ENCODE results near the gene WWOX.

WWOX gene

DNA sequence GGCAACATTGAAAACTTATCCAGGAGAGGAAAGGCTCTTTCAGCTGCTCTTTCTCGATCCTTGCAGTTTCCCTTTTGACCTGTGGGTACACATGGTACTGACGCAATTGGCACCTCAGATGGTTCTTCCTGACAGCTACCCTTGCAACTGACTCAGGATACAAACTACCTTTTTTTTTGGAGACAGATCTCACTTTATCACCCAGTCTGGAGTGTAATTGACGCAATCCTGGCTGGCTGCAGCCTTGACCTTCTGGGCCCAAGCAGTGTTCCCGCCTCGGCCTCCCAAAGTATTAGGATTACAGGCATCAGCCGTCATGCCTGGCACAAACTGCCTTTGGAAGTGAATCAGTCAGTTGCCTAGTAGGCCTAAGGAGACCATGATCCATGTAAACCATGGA is 607.2 kb downstream of the WWOX start:
- Histone ChIP-seq H3K9me3 (ENCODE audit: control insufficient read depth in 2 of 2, low read length in 2 of 2) (peaks cover 0 to 6% of the 10 kb centered on the region in 2 donors), H3K36me3 (ENCODE audit: control insufficient read depth in 2 of 2, insufficient read depth in 2 of 2, low read length in 2 of 2) (no peaks in the 10 kb centered on the region), H3K4me1 (ENCODE audit: control insufficient read depth, insufficient read depth, low read length) (no peaks in the 10 kb centered on the region), H3K4me3 (ENCODE audit: low read length in 2 of 2) (no peak overlapping the region), H3K27ac (ENCODE audit: low read length) (no peak overlapping the region), H3K9ac (ENCODE audit: low read length in 2 of 2) (no peak overlapping the region), H3K27me3 (ENCODE audit: control insufficient read depth in 1 of 2, insufficient read depth in 2 of 2, low read length in 2 of 2) (no peaks in the 10 kb centered on the region)

- H3K9ac ChIP-seq (ENCODE audit: low read length in 2 of 2): no peak overlapping the region
- no peak overlapping the region for H3K4me3 ChIP-seq (ENCODE audit: low read length in 2 of 2)
- no peaks in the 10 kb centered on the region for H3K27me3 ChIP-seq (ENCODE audit: control insufficient read depth in 1 of 2, insufficient read depth in 2 of 2, low read length in 2 of 2)
- no peaks in the 10 kb centered on the region for H3K36me3 ChIP-seq (ENCODE audit: control insufficient read depth in 2 of 2, insufficient read depth in 2 of 2, low read length in 2 of 2)
- no peaks in the 10 kb centered on the region for H3K4me1 ChIP-seq (ENCODE audit: control insufficient read depth, insufficient read depth, low read length)
- H3K9me3 ChIP-seq (ENCODE audit: control insufficient read depth in 2 of 2, low read length in 2 of 2): peaks cover 0 to 6% of the 10 kb centered on the region in 2 donors
- no peak overlapping the region for H3K27ac ChIP-seq (ENCODE audit: low read length)
Observed at GRCh38 chr16:78709137-78709884, 609.9 kb downstream of the WWOX start.

DNA sequence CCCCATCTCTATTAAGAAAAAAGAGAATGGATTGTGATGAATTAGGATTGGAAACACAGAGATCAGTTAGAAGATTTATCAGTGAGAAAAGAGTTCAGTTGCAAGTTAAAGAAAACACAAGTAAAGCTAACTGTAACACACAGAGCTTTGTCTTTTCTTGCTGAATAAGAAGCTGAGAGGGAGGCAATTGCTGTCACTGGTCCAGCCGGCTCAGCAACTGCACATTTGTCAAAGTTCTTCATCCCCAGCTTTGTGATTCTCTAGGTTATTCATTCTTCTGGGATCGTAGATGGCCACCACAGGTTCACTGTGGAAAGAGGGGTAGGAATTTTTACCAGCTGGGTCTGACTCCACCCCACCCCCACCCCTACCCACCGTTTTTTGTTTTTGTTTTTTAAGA is 615.7 kb downstream of the WWOX start:
- no peak overlapping the region for H3K9ac ChIP-seq (ENCODE audit: low read length in 2 of 2)
- no peak overlapping the region for H3K27ac ChIP-seq (ENCODE audit: low read length)

DNA sequence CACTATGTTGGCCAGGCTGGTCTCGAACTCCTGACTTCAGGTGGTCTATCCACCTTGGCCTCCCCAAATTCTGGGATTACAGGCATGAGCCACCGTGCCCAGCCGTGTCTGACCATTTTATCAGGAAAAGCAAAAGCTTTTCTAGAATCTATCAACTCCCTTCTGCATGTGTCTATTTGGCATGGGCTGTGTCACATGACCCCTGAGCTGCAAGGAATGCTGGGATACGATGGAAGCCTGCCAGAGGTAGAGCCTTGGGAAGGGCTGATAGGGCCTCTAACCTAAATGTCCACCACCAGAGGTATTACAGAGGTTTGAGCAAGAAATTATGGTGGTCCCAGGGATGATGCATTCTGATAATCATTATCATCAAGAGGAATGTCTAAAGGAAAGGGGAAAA is 616.2 kb downstream of the WWOX start:
- no peak overlapping the region for H3K27ac ChIP-seq (ENCODE audit: low read length)
- H3K36me3 ChIP-seq (ENCODE audit: control insufficient read depth in 2 of 2, insufficient read depth in 2 of 2, low read length in 2 of 2): no peaks in the 10 kb centered on the region
- H3K9ac ChIP-seq (ENCODE audit: low read length in 2 of 2): no peak overlapping the region
- no peak overlapping the region for H3K4me3 ChIP-seq (ENCODE audit: low read length in 2 of 2)
- no peaks in the 10 kb centered on the region for H3K4me1 ChIP-seq (ENCODE audit: control insufficient read depth, insufficient read depth, low read length)
- H3K9me3 ChIP-seq (ENCODE audit: control insufficient read depth in 2 of 2, low read length in 2 of 2): no peaks in the 10 kb centered on the region
- no peaks in the 10 kb centered on the region for H3K27me3 ChIP-seq (ENCODE audit: control insufficient read depth in 1 of 2, insufficient read depth in 2 of 2, low read length in 2 of 2)

More for the DNA sequence above, 615.7 kb downstream of the WWOX start:
- H3K4me3 ChIP-seq (ENCODE audit: low read length in 2 of 2): no peak overlapping the region
- no peaks in the 10 kb centered on the region for H3K4me1 ChIP-seq (ENCODE audit: control insufficient read depth, insufficient read depth, low read length)
- H3K27me3 ChIP-seq (ENCODE audit: control insufficient read depth in 1 of 2, insufficient read depth in 2 of 2, low read length in 2 of 2): no peaks in the 10 kb centered on the region
- H3K36me3 ChIP-seq (ENCODE audit: control insufficient read depth in 2 of 2, insufficient read depth in 2 of 2, low read length in 2 of 2): no peaks in the 10 kb centered on the region
- no peaks in the 10 kb centered on the region for H3K9me3 ChIP-seq (ENCODE audit: control insufficient read depth in 2 of 2, low read length in 2 of 2)

- H3K9me3 ChIP-seq (ENCODE audit: control insufficient read depth in 2 of 2, low read length in 2 of 2): no peaks in the 10 kb centered on the region
- no peaks in the 10 kb centered on the region for H3K36me3 ChIP-seq (ENCODE audit: control insufficient read depth in 2 of 2, insufficient read depth in 2 of 2, low read length in 2 of 2)
- no peak overlapping the region for H3K9ac ChIP-seq (ENCODE audit: low read length in 2 of 2)
- no peak overlapping the region for H3K4me3 ChIP-seq (ENCODE audit: low read length in 2 of 2)
- H3K27ac ChIP-seq (ENCODE audit: low read length): no peak overlapping the region
- H3K27me3 ChIP-seq (ENCODE audit: control insufficient read depth in 1 of 2, insufficient read depth in 2 of 2, low read length in 2 of 2): no peaks in the 10 kb centered on the region
- H3K4me1 ChIP-seq (ENCODE audit: control insufficient read depth, insufficient read depth, low read length): no peaks in the 10 kb centered on the region
Observed at GRCh38 chr16:78718141-78718540, 618.7 kb downstream of the WWOX start.

- H3K4me3 ChIP-seq (ENCODE audit: low read length in 2 of 2): no peak overlapping the region
- no peaks in the 10 kb centered on the region for H3K36me3 ChIP-seq (ENCODE audit: control insufficient read depth in 2 of 2, insufficient read depth in 2 of 2, low read length in 2 of 2)
- no peak overlapping the region for H3K27ac ChIP-seq (ENCODE audit: low read length)
- no peaks in the 10 kb centered on the region for H3K9me3 ChIP-seq (ENCODE audit: control insufficient read depth in 2 of 2, low read length in 2 of 2)
- no peaks in the 10 kb centered on the region for H3K27me3 ChIP-seq (ENCODE audit: control insufficient read depth in 1 of 2, insufficient read depth in 2 of 2, low read length in 2 of 2)
- no peak overlapping the region for H3K9ac ChIP-seq (ENCODE audit: low read length in 2 of 2)
- no peaks in the 10 kb centered on the region for H3K4me1 ChIP-seq (ENCODE audit: control insufficient read depth, insufficient read depth, low read length)
Observed at GRCh38 chr16:78720416-78720815, 621.0 kb downstream of the WWOX start.

DNA sequence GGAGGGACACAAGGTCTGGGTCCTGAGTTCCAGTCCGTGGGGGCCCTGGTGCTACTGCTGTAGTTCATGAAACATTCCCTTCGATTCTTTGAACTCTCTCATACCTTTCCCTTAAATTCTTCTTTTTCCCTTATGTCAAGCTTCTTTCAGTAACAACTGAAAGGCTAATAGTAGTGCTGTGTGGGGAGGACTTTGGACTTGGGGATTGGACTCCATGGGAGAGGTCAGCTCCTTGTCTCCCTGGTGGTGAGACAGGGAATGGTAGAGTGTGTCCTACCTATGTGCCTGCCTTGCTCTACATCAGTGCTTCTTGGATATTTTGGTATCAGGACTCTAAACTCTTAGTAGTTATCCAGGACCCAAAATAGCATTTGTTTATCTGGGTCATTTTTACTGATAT is 628.1 kb downstream of the WWOX start:
- H3K27me3 ChIP-seq (ENCODE audit: control insufficient read depth in 1 of 2, insufficient read depth in 2 of 2, low read length in 2 of 2): no peaks in the 10 kb centered on the region
- H3K4me3 ChIP-seq (ENCODE audit: low read length in 2 of 2): no peak overlapping the region
- no peaks in the 10 kb centered on the region for H3K4me1 ChIP-seq (ENCODE audit: control insufficient read depth, insufficient read depth, low read length)
- peaks cover 0 to 2% of the 10 kb centered on the region in 2 donors for H3K9me3 ChIP-seq (ENCODE audit: control insufficient read depth in 2 of 2, low read length in 2 of 2)
- H3K36me3 ChIP-seq (ENCODE audit: control insufficient read depth in 2 of 2, insufficient read depth in 2 of 2, low read length in 2 of 2): no peaks in the 10 kb centered on the region
- no peak overlapping the region for H3K9ac ChIP-seq (ENCODE audit: low read length in 2 of 2)
- H3K27ac ChIP-seq (ENCODE audit: low read length): no peak overlapping the region

DNA sequence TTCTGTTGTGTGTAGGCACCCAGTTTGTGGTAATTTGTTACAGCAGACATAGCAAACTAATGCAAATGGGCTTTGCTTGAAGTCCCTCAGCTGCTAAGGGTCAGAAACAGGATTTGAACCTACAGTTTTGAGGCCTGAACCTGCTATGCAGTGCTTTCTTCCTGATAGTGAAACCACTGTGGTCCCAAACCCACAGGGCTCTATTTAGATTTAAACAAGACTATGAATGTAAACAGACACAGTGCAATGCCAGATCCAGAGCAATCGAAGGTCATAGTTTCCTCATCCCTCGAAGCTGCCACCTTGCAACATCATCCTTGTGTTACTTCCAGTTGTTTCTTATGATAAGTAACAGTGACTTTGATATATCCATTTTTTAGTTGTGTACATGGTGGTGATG is 630.2 kb downstream of the WWOX start:
- no peak overlapping the region for H3K27ac ChIP-seq (ENCODE audit: low read length)
- no peak overlapping the region for H3K4me3 ChIP-seq (ENCODE audit: low read length in 2 of 2)
- H3K9me3 ChIP-seq (ENCODE audit: control insufficient read depth in 2 of 2, low read length in 2 of 2): peaks cover 0 to 2% of the 10 kb centered on the region in 2 donors
- H3K9ac ChIP-seq (ENCODE audit: low read length in 2 of 2): no peak overlapping the region
- no peaks in the 10 kb centered on the region for H3K36me3 ChIP-seq (ENCODE audit: control insufficient read depth in 2 of 2, insufficient read depth in 2 of 2, low read length in 2 of 2)
- H3K27me3 ChIP-seq (ENCODE audit: control insufficient read depth in 1 of 2, insufficient read depth in 2 of 2, low read length in 2 of 2): no peaks in the 10 kb centered on the region
- H3K4me1 ChIP-seq (ENCODE audit: control insufficient read depth, insufficient read depth, low read length): no peaks in the 10 kb centered on the region

DNA sequence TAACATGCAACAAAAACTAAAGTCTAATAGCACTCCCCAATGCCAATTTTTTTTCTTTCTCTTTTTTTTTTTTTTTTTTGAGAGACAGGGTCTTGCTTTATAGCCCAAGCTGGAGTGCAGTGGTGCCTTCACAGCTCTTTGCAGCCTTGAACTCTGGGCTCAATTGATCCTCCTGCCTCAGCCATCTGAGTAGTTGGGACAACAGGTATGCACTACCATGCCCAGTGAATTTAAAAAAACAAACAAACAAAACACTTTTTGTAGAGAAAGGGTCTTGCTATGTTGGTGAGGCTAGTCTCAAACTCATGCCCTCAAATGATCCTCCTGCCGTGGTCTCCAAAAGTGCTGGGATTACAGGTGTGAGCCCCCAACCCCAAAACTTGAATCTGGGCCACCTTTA is 632.3 kb downstream of the WWOX start:
- no peak overlapping the region for H3K27ac ChIP-seq (ENCODE audit: low read length)
- no peaks in the 10 kb centered on the region for H3K4me1 ChIP-seq (ENCODE audit: control insufficient read depth, insufficient read depth, low read length)
- no peak overlapping the region for H3K4me3 ChIP-seq (ENCODE audit: low read length in 2 of 2)
- no peak overlapping the region for H3K9ac ChIP-seq (ENCODE audit: low read length in 2 of 2)
- no peaks in the 10 kb centered on the region for H3K9me3 ChIP-seq (ENCODE audit: control insufficient read depth in 2 of 2, low read length in 2 of 2)
- no peaks in the 10 kb centered on the region for H3K27me3 ChIP-seq (ENCODE audit: control insufficient read depth in 1 of 2, insufficient read depth in 2 of 2, low read length in 2 of 2)
- no peaks in the 10 kb centered on the region for H3K36me3 ChIP-seq (ENCODE audit: control insufficient read depth in 2 of 2, insufficient read depth in 2 of 2, low read length in 2 of 2)

DNA sequence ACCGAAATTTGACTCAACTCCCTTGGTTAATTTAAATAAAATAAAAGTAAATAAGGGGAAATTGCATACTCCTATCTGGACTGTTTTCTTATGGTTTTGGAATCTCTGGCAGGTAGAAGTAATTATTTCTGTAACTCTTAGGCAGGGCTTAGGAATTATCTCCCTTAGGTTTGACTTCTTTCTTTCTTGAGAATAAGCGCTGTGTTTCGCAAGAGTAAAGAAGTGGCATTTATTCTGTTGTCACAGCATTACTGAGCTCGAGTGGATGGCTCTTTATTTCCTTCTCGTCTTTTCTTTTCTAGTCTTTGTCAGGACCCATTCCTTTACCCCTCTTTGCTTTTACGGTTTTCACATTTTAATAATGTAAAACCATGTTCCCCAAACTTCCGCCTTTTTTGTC is 633.2 kb downstream of the WWOX start:
- Histone ChIP-seq H3K27ac (ENCODE audit: low read length) (no peak overlapping the region), H3K27me3 (ENCODE audit: control insufficient read depth in 1 of 2, insufficient read depth in 2 of 2, low read length in 2 of 2) (no peaks in the 10 kb centered on the region), H3K4me3 (ENCODE audit: low read length in 2 of 2) (no peak overlapping the region), H3K9ac (ENCODE audit: low read length in 2 of 2) (no peak overlapping the region), H3K4me1 (ENCODE audit: control insufficient read depth, insufficient read depth, low read length) (no peaks in the 10 kb centered on the region), H3K36me3 (ENCODE audit: control insufficient read depth in 2 of 2, insufficient read depth in 2 of 2, low read length in 2 of 2) (no peaks in the 10 kb centered on the region), H3K9me3 (ENCODE audit: control insufficient read depth in 2 of 2, low read length in 2 of 2) (no peaks in the 10 kb centered on the region)

- Histone ChIP-seq H3K9me3 (ENCODE audit: control insufficient read depth in 2 of 2, low read length in 2 of 2) (no peaks in the 10 kb centered on the region), H3K4me3 (ENCODE audit: low read length in 2 of 2) (no peak overlapping the region), H3K36me3 (ENCODE audit: control insufficient read depth in 2 of 2, insufficient read depth in 2 of 2, low read length in 2 of 2) (no peaks in the 10 kb centered on the region), H3K27ac (ENCODE audit: low read length) (no peak overlapping the region), H3K9ac (ENCODE audit: low read length in 2 of 2) (no peak overlapping the region), H3K27me3 (ENCODE audit: control insufficient read depth in 1 of 2, insufficient read depth in 2 of 2, low read length in 2 of 2) (no peaks in the 10 kb centered on the region), H3K4me1 (ENCODE audit: control insufficient read depth, insufficient read depth, low read length) (no peaks in the 10 kb centered on the region)
Observed at GRCh38 chr16:78735337-78735736, 635.9 kb downstream of the WWOX start.
